Measurements from ENCODE around the gene RXYLT1. TPM values are rescaled to one million over a fixed set of nuclear protein-coding genes. Genes with fewer than 3 reads are reported as not detected.

Gene RXYLT1
- total and polyA plus RNA-seq, 2 experiments from 2014 or later = 13.8 to 24.1 TPM

- peak within 1 kb of the TSS; percentile 85 for H3K4me3 ChIP-seq
- DNase-seq (ENCODE audit: low read depth in 1 of 2, low spot score in 1 of 2) = peak; percentile 63 to 94
- H3K27ac ChIP-seq = peak within 1 kb of the TSS; percentile 44
- peak; percentile 30 for TF ChIP-seq CTCF (IDR thresholded peaks at IDR 0.05; ENCODE audit: low read depth, low read length)
- H3K9me3 ChIP-seq (ENCODE audit: low read depth) = no peaks in the 10 kb centered on the region
- H3K36me3 ChIP-seq = no peaks in the 10 kb centered on the region
- H3K4me1 ChIP-seq (ENCODE audit: low read depth) = no peaks in the 10 kb centered on the region
- no peaks in the 10 kb centered on the region for H3K27me3 ChIP-seq
These were observed 65.0 kb downstream of the RXYLT1 start, which contains the start of gene SRGAP1 for GRCh38 chr12:63844391-63845341. Gene SRGAP1 (plus strand): TSS chr12:63844700. CDS start chr12:63844817, 117 bp downstream.

GRCh38 chr12:63845726-63846125 is 66.0 kb downstream of the RXYLT1 start:
- peak overlapping the region; percentile 85 for H3K4me3 ChIP-seq
- no peaks in the 10 kb centered on the region for H3K4me1 ChIP-seq (ENCODE audit: low read depth)
- no peaks in the 10 kb centered on the region for H3K9me3 ChIP-seq (ENCODE audit: low read depth)
- no peak for TF ChIP-seq CTCF (IDR thresholded peaks at IDR 0.05; ENCODE audit: low read depth, low read length)
- H3K36me3 ChIP-seq = no peaks in the 10 kb centered on the region
- peak; percentile 13 to 38 for DNase-seq (ENCODE audit: low read depth in 1 of 2, low spot score in 1 of 2)
- no peak overlapping the region for H3K27ac ChIP-seq
- H3K27me3 ChIP-seq = no peaks in the 10 kb centered on the region

GRCh38 chr12:63846238-63846967 is 66.7 kb downstream of the RXYLT1 start:
- no peak for TF ChIP-seq CTCF (IDR thresholded peaks at IDR 0.05; ENCODE audit: low read depth, low read length)
- H3K4me3 ChIP-seq = no peak overlapping the region
- H3K9me3 ChIP-seq (ENCODE audit: low read depth) = no peaks in the 10 kb centered on the region
- DNase-seq (ENCODE audit: low read depth in 1 of 2, low spot score in 1 of 2) = no peak
- no peaks in the 10 kb centered on the region for H3K36me3 ChIP-seq
- H3K4me1 ChIP-seq (ENCODE audit: low read depth) = no peaks in the 10 kb centered on the region
- no peaks in the 10 kb centered on the region for H3K27me3 ChIP-seq
- H3K27ac ChIP-seq = no peak overlapping the region

GRCh38 chr12:63848450-63848849 is 68.7 kb downstream of the RXYLT1 start:
- Histone ChIP-seq H3K36me3 (no peaks in the 10 kb centered on the region), H3K27ac (no peak overlapping the region), H3K9me3 (ENCODE audit: low read depth) (no peaks in the 10 kb centered on the region), H3K4me1 (ENCODE audit: low read depth) (no peaks in the 10 kb centered on the region), H3K27me3 (no peaks in the 10 kb centered on the region), H3K4me3 (no peak overlapping the region)
- DNase-seq (ENCODE audit: low read depth in 1 of 2, low spot score in 1 of 2) = no peak
- TF ChIP-seq CTCF (IDR thresholded peaks at IDR 0.05; ENCODE audit: low read depth, low read length) = no peak

- H3K4me1 ChIP-seq (ENCODE audit: low read depth) = no peaks in the 10 kb centered on the region
- no peaks in the 10 kb centered on the region for H3K27me3 ChIP-seq
- no peak for DNase-seq (ENCODE audit: low read depth in 1 of 2, low spot score in 1 of 2)
- no peak overlapping the region for H3K4me3 ChIP-seq
- no peaks in the 10 kb centered on the region for H3K36me3 ChIP-seq
- H3K9me3 ChIP-seq (ENCODE audit: low read depth) = no peaks in the 10 kb centered on the region
- TF ChIP-seq CTCF (IDR thresholded peaks at IDR 0.05; ENCODE audit: low read depth, low read length) = no peak
- no peak overlapping the region for H3K27ac ChIP-seq
These were observed 69.5 kb downstream of the RXYLT1 start for GRCh38 chr12:63849106-63849620.

Measured in cardiac muscle cell (in vitro differentiated cells and primary cell).